ENCODE results near the gene TRIM2. TPM values are rescaled to one million over a fixed set of nuclear protein-coding genes. Genes with fewer than 3 reads are reported as not detected.

Gene TRIM2
- total and polyA plus RNA-seq, 2 experiments from 2014 or later, result 22.0 to 61.5 TPM

DNA sequence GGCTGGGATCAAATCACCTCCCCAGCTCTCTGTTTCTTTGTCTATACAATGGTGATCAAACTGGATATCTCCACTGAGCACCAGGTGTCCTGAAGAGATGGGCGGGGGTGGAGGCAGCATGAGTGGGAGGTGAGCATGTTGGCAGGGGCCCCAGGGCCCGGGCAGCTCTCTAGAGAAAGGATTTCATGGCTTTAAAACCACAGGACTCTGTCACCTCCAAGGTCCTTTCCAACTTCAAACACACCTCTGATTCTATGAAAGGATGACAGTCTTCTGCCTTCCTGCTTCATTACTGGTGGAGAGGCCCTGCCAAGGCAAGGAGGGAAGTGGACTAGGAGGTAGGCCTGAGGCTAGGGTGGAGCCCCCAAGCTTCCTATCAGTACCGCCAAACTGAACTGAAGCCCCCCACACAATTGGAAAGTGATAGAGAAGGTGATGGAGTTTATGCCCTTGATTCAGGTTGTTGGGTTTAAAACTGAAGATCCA is 38.6 kb downstream of the TRIM2 start (continued):
- no peak for TF ChIP-seq ZNF462 (CRISPR knock-in tag; IDR thresholded peaks at IDR 0.05)
- TF ChIP-seq CREB1 (CRISPR knock-in tag; IDR thresholded peaks at IDR 0.05; ENCODE audit: low read depth), result no peak
- TF ChIP-seq EZH2phosphoT487 (IDR thresholded peaks at IDR 0.05; ENCODE audit: unreplicated experiment), result no peak
- no peak for TF ChIP-seq STAT1 (IDR thresholded peaks at IDR 0.05; ENCODE audit: unreplicated experiment)
- no peak for TF ChIP-seq ETS1 (IDR thresholded peaks at IDR 0.05)

DNA sequence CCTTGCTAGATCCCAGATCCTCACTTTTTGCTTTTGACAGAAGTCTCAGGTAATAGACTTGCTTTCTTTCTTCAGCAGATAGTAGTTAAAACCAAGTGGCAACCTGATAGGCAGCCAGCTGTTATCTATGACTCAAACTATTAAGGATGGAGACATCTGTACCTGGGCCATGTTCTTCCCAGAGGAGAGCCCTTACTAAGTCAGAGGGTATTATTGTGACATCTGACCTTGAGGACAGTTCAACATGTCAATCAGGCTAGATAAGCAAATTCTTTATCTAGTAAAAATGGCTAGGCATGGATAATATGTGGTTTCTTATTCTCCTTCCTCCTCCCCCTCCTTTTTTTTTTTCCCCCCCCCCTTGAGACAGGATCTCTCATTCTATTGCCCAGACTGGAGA is 39.2 kb downstream of the TRIM2 start:
- Mint-ChIP-seq H3K4me3 (no peak overlapping the region), H3K27ac (no peak overlapping the region), H3K9me3 (no peaks in the 10 kb centered on the region), H3K27me3 (ENCODE audit: insufficient read depth, low read depth, poor library complexity) (peaks cover 12% of the 10 kb centered on the region), H3K36me3 (ENCODE audit: low read depth) (no peaks in the 10 kb centered on the region; the same call in 1 of the 3 replicates), H3K4me1 (peaks cover 37% of the 10 kb centered on the region)
- H4K20me1 ChIP-seq (replicated peaks; ENCODE audit: insufficient read depth), result peaks cover 4% of the 10 kb centered on the region
- H3K27ac ChIP-seq (ENCODE audit: low read depth), result no peak overlapping the region
- no peak overlapping the region for H3K4me2 ChIP-seq
- H3K79me2 ChIP-seq (replicated peaks; ENCODE audit: insufficient read depth), result peaks cover 8% of the 10 kb centered on the region; the same call in 1 of the 2 replicates
- peaks cover 33% of the 10 kb centered on the region for H3K4me1 ChIP-seq (ENCODE audit: insufficient read depth)
- H3K27me3 ChIP-seq (ENCODE audit: insufficient read depth), result no peaks in the 10 kb centered on the region
- no peak for DNase-seq (ENCODE audit: low spot score)
- H2AFZ ChIP-seq, result no peak overlapping the region
- no peak for TF ChIP-seq POLR2AphosphoS5 (IDR thresholded peaks at IDR 0.05; ENCODE audit: low read depth)
- no peak for TF ChIP-seq ZNF462 (CRISPR knock-in tag; IDR thresholded peaks at IDR 0.05)
- no peak for TF ChIP-seq ETS1 (IDR thresholded peaks at IDR 0.05)
- no peak for TF ChIP-seq ZNF331 (CRISPR knock-in tag; IDR thresholded peaks at IDR 0.05; ENCODE audit: low read depth)
- TF ChIP-seq STAT1 (IDR thresholded peaks at IDR 0.05; ENCODE audit: unreplicated experiment), result no peak
- H3F3A ChIP-seq (replicated peaks; ENCODE audit: low read depth), result peaks cover 8% of the 10 kb centered on the region; the same call in 1 of the 2 replicates
- no peaks in the 10 kb centered on the region for H3K36me3 ChIP-seq (ENCODE audit: insufficient read depth)
- no peak overlapping the region for H3K4me3 ChIP-seq
- ATAC-seq, result no peak
- no peaks in the 10 kb centered on the region for H3K9me2 ChIP-seq (ENCODE audit: insufficient read depth)
